Gastrocnemius medialis (tissue), 4 donors: ENCODE measurements around the gene CAMP. TPM values are rescaled to one million over a fixed set of nuclear protein-coding genes. Genes with fewer than 3 reads are reported as not detected.
"Not testable (repeated sequence)": the region's sequence is repeated elsewhere in the genome, so short reads cannot be mapped to it uniquely, and the experiment has no call there.

ENCODE experiments used
- ATAC-seq, 2 donors: fragments of 150-250 bp; one replicate each; pipeline ENCODE4 v1.9.1; 2016
- DNase-seq, 2 donors: peaks; one replicate each; pipeline ENCODE4 v3.0.0-alpha.2; 2019
- H3K27ac ChIP-seq, 4 donors: fragments of 200-600 bp; sonication (generic); 1 replicate in 1 of 4; 2 replicates in 3 of 4; pipeline ENCODE4 v1.5.1; 2016 to 2018; ENCODE audit warnings: mild to moderate bottlenecking in 2 of 4, moderate library complexity in 1 of 4
- H3K27me3 ChIP-seq, 3 donors: fragments of 200-600 bp; sonication (generic) in 2 of 3; 1 replicate in 1 of 3; 2 replicates in 2 of 3; pipeline versions ENCODE4 v1.5.1 to v1.6.0; 2016 to 2019; ENCODE audit warnings: mild to moderate bottlenecking in 1 of 3, moderate library complexity in 1 of 3
- H3K36me3 ChIP-seq, 2 donors: fragments of 200-600 bp; sonication (generic) in 1 of 2; one replicate each; pipeline ENCODE4 v1.5.1; 2017 to 2018
- H3K4me1 ChIP-seq, 2 donors: fragments of 200-600 bp; sonication (generic) in 1 of 2; one replicate each; pipeline ENCODE4 v1.5.1; 2016 to 2017; ENCODE audit warnings: mild to moderate bottlenecking in 2 of 2
- H3K4me3 ChIP-seq, 4 donors: fragments of 200-600 bp; sonication (generic) in 3 of 4; 1 replicate in 1 of 4; 2 replicates in 3 of 4; pipeline ENCODE4 v1.5.1; 2016 to 2019; ENCODE audit warnings: mild to moderate bottlenecking in 2 of 4
- H3K9me3 ChIP-seq, 3 donors: fragments of 200-600 bp; sonication (generic) in 2 of 3; 1 replicate in 1 of 3; 2 replicates in 2 of 3; pipeline ENCODE4 v1.5.1; 2016 to 2019
- POLR2A ChIP-seq, 2 donors: fragments of 450-650 bp; IDR thresholded peaks; one replicate each; pipeline ENCODE4 v1.6.1; 2017; ENCODE audit warnings: antibody characterized with exemption in 2 of 2, mild to moderate bottlenecking in 2 of 2, moderate library complexity in 2 of 2
- in situ Hi-C, 4 donors: fragments of 200-750 bp; cut with MboI; loops; one replicate each; pipeline versions ENCODE4 v1.15.0 to v1.8.0; 2017; ENCODE audit warnings: low sequenced_read_pairs in 4 of 4
- intact Hi-C: fragments of 100-400 bp; cut with DNase I; formaldehyde crosslinking; loops from one replicate; pipeline ENCODE4 v1.15.1; 2023; ENCODE audit warnings: low total_unique reads
- total RNA-seq, 4 donors: library from RNA; depleted of rRNA; stranded (reverse); fragments of >200 nt; gene quantifications; one replicate each; pipeline versions ENCODE4 v1.1.0 to v1.2.3, GENCODE V29; 2016
- TF ChIP-seq, protein P1 (sequence below), 5 experiments: fragments of 450-650 bp in 3 of 5; fragments of 200-600 bp in 2 of 5; sonication (generic) in 2 of 5; IDR thresholded peaks in 4 of 5; conservative IDR thresholded peaks in 1 of 5; 1 replicate in 4 of 5; 2 replicates in 1 of 5; pipeline ENCODE4 v1.5.1; 2016 to 2019; ENCODE audit warnings: antibody characterized with exemption in 5 of 5, mild to moderate bottlenecking in 3 of 5, moderate library complexity in 3 of 5

CAMP gene
- total RNA-seq, 4 donors from 2014 or later, result not detected

DNA sequence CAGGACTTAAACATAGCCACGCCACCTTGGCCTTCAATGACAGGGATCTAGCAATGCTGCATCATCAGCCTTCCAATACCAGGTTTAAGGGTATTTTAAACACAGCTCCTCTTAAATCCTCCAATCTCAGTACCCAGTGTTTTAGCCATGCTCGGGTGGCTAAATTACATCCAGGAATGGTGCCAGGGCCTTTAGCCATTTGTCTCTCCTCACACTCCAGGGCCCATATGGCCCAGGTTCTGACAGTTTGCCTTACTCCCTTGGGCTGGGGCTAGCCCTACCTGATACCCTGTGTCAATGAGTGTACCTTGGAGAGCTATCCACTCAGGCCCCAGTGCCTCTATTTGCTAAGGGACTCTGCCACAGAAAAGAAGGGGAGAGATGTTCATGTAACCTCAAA, 47.0 kb downstream of the CAMP start:
- Histone ChIP-seq H3K27me3 (no peaks in the 10 kb centered on the region), H3K36me3 (peaks cover 0 to 24% of the 10 kb centered on the region in 2 donors), H3K4me1 (no peaks in the 10 kb centered on the region), H3K9me3 (no peaks in the 10 kb centered on the region), H3K4me3 (no peak overlapping the region), H3K27ac (no peak overlapping the region)
- intact Hi-C loops, result no loop called here
- TF ChIP-seq, protein P1, sequence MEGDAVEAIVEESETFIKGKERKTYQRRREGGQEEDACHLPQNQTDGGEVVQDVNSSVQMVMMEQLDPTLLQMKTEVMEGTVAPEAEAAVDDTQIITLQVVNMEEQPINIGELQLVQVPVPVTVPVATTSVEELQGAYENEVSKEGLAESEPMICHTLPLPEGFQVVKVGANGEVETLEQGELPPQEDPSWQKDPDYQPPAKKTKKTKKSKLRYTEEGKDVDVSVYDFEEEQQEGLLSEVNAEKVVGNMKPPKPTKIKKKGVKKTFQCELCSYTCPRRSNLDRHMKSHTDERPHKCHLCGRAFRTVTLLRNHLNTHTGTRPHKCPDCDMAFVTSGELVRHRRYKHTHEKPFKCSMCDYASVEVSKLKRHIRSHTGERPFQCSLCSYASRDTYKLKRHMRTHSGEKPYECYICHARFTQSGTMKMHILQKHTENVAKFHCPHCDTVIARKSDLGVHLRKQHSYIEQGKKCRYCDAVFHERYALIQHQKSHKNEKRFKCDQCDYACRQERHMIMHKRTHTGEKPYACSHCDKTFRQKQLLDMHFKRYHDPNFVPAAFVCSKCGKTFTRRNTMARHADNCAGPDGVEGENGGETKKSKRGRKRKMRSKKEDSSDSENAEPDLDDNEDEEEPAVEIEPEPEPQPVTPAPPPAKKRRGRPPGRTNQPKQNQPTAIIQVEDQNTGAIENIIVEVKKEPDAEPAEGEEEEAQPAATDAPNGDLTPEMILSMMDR (IDR thresholded peaks at IDR 0.05 in 4 of 5, conservative IDR thresholded peaks at IDR 0.05 in 1 of 5), result no peak
- no peak for TF ChIP-seq POLR2A (IDR thresholded peaks at IDR 0.05)
- ATAC-seq (no peak), DNase-seq (no peak)
- in situ Hi-C loops, result loop anchor here (5.0 to 10.0 kb wide), 2 partner anchors 164 to 167 kb away; partner anchors contain the start of gene PLXNB1 (in 2 of the 4)

DNA sequence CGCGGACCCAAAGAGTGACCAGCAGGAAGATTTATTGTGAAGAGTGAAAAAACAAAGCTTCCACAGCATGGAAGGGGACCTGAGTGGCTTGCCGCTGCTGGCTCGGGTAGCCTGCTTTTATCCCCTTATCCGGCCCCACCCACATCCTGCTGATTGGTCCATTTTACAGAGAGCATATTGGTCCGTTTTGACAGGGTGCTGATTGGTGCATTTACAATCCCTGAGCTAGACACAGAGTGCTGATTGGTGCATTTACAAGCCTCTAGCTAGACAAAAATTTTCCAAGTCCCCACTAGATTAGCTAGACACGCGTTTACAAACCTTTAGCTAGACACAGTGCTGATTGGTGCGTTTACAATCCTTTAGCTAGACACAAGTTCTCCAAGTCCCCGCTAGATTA, 47.9 kb downstream of the CAMP start:
- ATAC-seq, H3K4me3 ChIP-seq, H3K27ac ChIP-seq, H3K9me3 ChIP-seq, H3K27me3 ChIP-seq, intact Hi-C loops, H3K4me1 ChIP-seq, DNase-seq: not testable (repeated sequence)
- in situ Hi-C loops, result loop anchor here (5.0 to 10.0 kb wide), 2 partner anchors 164 to 166 kb away; partner anchors contain the start of gene PLXNB1 (in 2 of the 4)
- H3K36me3 ChIP-seq, result peaks cover 0 to 20% of the 10 kb centered on the region in 2 donors

DNA sequence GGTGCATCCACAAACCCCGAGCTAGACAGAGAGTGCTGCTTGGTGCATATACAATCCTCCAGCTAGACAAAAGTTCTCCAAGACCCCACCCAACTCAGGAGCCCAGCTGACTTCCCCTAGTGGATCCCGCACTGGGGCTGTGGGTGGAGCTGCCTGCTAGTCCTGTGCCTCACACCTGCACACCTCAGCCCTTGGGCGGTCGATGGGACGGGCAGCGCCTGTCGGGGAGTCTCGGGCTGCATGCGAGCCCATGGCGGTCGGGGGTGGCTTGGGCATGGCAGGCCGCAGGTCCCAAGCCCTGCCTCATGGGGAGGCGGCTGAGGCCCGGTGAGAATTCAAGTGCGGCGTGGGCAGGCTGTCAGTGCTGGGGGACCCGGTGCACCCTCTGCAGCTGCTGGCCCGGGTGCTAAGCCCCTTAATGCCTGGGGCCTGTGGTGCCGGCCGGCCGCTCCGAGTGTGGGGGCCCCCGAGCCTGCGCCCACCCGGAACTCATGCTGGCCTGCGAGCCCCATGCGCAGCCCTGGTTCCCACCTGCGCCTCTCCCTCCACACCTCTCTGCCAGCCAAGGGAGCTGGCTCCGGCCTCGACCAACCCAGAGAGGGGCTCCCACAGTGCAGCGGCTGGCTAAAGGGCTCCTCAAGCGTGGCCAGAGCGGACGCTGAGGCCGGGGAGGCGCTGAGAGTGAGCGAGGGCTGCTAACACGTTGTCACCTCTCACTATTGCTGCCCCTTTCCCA, 48.6 kb downstream of the CAMP start:
- H3K9me3 ChIP-seq, result no peaks in the 10 kb centered on the region
- ATAC-seq, result no peak
- no peak overlapping the region for H3K4me3 ChIP-seq
- TF ChIP-seq POLR2A (IDR thresholded peaks at IDR 0.05), result no peak
- TF ChIP-seq, protein P1 (IDR thresholded peaks at IDR 0.05 in 4 of 5, conservative IDR thresholded peaks at IDR 0.05 in 1 of 5), result no peak
- H3K4me1 ChIP-seq, result no peaks in the 10 kb centered on the region
- peaks cover 0 to 17% of the 10 kb centered on the region in 2 donors for H3K36me3 ChIP-seq
- DNase-seq, result no peak
- no peak overlapping the region for H3K27ac ChIP-seq
- H3K27me3 ChIP-seq, result no peaks in the 10 kb centered on the region
- intact Hi-C loops (no loop called here), in situ Hi-C loops (loop anchor here (5.0 to 10.0 kb wide), 2 partner anchors 163 to 165 kb away; partner anchors contain the start of gene PLXNB1 (in 2 of the 4))

DNA sequence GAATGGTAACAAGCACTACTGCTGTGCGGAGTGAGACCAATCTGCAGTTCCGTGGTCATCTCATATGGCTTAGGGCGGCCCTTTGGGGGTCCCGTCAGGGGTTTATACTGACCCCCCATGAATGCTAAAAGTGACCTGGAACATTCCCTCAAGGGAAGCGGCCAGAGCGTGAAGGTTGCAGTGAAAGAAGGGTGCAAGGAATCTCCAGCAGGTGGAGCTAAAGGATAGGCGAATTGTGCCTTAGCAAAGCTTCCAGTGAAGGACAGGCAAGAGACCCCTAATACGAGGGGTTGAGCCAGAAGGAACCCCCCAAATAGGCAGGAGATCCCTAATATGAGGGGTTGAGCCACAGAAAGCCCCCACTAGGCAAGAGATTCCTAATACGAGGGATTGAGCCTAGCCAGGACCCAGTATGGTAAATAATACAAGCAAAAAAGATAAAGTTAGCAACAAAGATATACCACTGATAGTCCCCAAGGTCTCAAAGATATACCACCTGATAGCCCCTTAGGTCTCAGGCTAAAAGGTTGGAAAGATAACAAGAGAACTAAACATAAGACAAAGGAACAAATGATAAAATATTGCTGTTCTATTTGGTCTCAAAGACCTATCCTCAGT, 50.4 kb downstream of the CAMP start:
- Histone ChIP-seq H3K9me3 (no peaks in the 10 kb centered on the region), H3K27ac (no peak overlapping the region), H3K36me3 (peaks cover 0 to 7% of the 10 kb centered on the region in 2 donors), H3K4me3 (no peak overlapping the region), H3K27me3 (no peaks in the 10 kb centered on the region), H3K4me1 (no peaks in the 10 kb centered on the region)
- peak in 1 of 2 donors; percentile 66 for ATAC-seq
- DNase-seq, result peak; percentile 5 to 34
- no peak for TF ChIP-seq POLR2A (IDR thresholded peaks at IDR 0.05)
- TF ChIP-seq, protein P1 (IDR thresholded peaks at IDR 0.05 in 4 of 5, conservative IDR thresholded peaks at IDR 0.05 in 1 of 5), result peak; percentile 55 to 80 (median 67)
- intact Hi-C loops, result loop anchor here (1.0 kb wide), 1 partner anchor 163 kb away; no protein-coding TSS in a partner anchor
- in situ Hi-C loops, result loop anchor here (5.0 to 10.0 kb wide), 2 partner anchors 161 to 164 kb away; partner anchors contain the start of gene PLXNB1 (in 2 of the 4)

DNA sequence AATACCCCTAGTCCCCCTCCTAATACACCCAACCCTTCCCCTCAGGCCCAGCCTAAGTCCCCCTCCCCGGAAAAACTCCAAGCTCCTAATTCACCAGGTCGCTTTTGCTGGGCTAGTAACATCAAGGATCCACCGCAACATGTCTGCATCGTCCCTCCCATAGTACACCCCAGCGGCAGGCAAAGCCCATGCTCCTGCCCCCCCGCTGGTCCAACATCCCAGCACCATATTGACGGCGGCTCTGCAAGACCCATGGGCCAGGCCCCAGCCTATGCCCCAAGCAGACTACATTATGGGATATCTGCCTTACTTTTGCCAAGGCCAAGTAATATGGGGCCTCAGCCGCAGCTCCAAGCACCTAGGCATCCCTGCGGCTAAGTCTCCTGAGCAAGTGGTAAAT, 51.2 kb downstream of the CAMP start:
- DNase-seq, result no peak
- no peaks in the 10 kb centered on the region for H3K36me3 ChIP-seq
- H3K4me3 ChIP-seq, result no peak overlapping the region
- H3K27me3 ChIP-seq, result no peaks in the 10 kb centered on the region
- H3K27ac ChIP-seq, result no peak overlapping the region
- TF ChIP-seq POLR2A (IDR thresholded peaks at IDR 0.05), result no peak
- TF ChIP-seq, protein P1 (IDR thresholded peaks at IDR 0.05 in 4 of 5, conservative IDR thresholded peaks at IDR 0.05 in 1 of 5), result no peak
- no peaks in the 10 kb centered on the region for H3K4me1 ChIP-seq
- in situ Hi-C loops, result loop anchor here (5.0 to 10.0 kb wide), 2 partner anchors 160 to 163 kb away; partner anchors contain the start of gene PLXNB1 (in 2 of the 4)
- ATAC-seq, result no peak
- no peaks in the 10 kb centered on the region for H3K9me3 ChIP-seq
- intact Hi-C loops, result no loop called here
